ENCODE results near the gene MED13L. TPM values are rescaled to one million over a fixed set of nuclear protein-coding genes. Genes with fewer than 3 reads are reported as not detected.

MED13L gene
- total RNA-seq, 1 donor from 2014 or later = 141 TPM

DNA sequence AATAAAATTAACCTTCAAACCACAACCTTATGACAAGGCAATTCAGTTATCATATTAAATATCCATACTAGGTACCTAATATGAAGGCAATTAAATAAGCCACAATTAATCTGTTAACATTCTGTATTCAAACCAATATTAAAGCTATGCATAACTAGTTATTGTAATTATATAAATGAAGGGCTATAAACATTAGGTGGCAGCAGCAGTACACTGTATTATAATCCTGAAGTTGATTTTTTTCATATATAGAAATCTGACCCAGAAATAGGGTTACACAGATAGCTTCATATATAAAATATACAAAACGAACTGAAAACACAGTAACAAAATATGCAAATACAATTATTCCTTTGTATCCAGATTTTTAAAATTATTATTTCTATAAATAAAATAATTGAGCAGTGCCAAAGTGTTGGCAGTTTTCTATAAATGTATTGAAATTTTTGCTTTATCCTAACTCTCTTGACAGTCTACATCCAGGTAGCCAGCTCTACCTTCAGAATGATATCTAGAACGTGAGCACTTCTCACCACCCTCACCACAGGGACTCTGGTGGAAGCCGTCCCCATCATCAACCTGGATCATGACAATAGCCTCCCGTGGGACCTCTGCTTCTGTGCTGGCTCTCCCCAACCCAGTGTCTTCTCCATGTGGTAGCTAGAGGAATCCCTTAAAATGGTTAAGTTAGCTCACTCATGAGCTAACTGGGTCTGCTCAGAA lies 136.2 kb downstream of the MED13L start:
- H3K4me1 Mint-ChIP-seq (ENCODE audit: low read depth) = peaks cover 35% of the 10 kb centered on the region
- H3K9me3 Mint-ChIP-seq (ENCODE audit: low read depth) = no peaks in the 10 kb centered on the region
- no peak for DNase-seq (ENCODE audit: low spot score, unreplicated experiment)
- H3K27me3 Mint-ChIP-seq = no peaks in the 10 kb centered on the region
- no peak overlapping the region for H3K4me3 Mint-ChIP-seq (ENCODE audit: low read depth)
- TF ChIP-seq CTCF (IDR thresholded peaks at IDR 0.05; ENCODE audit: unreplicated experiment) = no peak
- H3K36me3 Mint-ChIP-seq (ENCODE audit: insufficient read depth) = no peaks in the 10 kb centered on the region
- no peak overlapping the region for H3K27ac Mint-ChIP-seq

- H3K4me1 Mint-ChIP-seq (ENCODE audit: low read depth) = peaks cover 35% of the 10 kb centered on the region
- no peak for TF ChIP-seq CTCF (IDR thresholded peaks at IDR 0.05; ENCODE audit: unreplicated experiment)
- DNase-seq (ENCODE audit: low spot score, unreplicated experiment) = no peak
- H3K36me3 Mint-ChIP-seq (ENCODE audit: insufficient read depth) = no peaks in the 10 kb centered on the region
- no peaks in the 10 kb centered on the region for H3K9me3 Mint-ChIP-seq (ENCODE audit: low read depth)
- H3K27ac Mint-ChIP-seq = no peak overlapping the region
- H3K27me3 Mint-ChIP-seq = no peaks in the 10 kb centered on the region
- no peak overlapping the region for H3K4me3 Mint-ChIP-seq (ENCODE audit: low read depth)
Observed at GRCh38 chr12:116140529-116140928, 137.0 kb downstream of the MED13L start.

DNA sequence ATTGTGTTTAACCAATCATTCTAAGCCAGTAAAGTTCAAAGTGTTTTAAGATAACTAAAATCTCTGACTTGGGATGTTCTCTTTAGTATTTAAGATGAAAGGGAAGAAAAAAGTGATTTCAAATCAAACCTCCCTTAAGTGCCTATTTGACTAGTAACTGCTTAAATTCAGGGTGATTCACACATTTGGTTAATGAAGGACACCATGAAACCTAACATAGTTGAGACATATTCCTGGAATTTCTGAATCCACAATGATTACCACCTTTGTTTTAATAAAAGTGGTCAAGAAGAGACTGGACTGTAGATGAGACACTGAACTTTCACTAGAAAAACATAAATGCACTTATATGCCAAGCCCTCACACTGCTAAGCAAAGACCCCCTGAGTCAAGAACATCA lies 138.7 kb downstream of the MED13L start:
- H3K27me3 Mint-ChIP-seq = no peaks in the 10 kb centered on the region
- DNase-seq (ENCODE audit: low spot score, unreplicated experiment) = no peak
- H3K27ac Mint-ChIP-seq = peak overlapping the region; percentile 69
- no peak for TF ChIP-seq CTCF (IDR thresholded peaks at IDR 0.05; ENCODE audit: unreplicated experiment)
- H3K4me3 Mint-ChIP-seq (ENCODE audit: low read depth) = no peak overlapping the region
- no peaks in the 10 kb centered on the region for H3K9me3 Mint-ChIP-seq (ENCODE audit: low read depth)
- peaks cover 28% of the 10 kb centered on the region for H3K4me1 Mint-ChIP-seq (ENCODE audit: low read depth)
- H3K36me3 Mint-ChIP-seq (ENCODE audit: insufficient read depth) = no peaks in the 10 kb centered on the region

DNA sequence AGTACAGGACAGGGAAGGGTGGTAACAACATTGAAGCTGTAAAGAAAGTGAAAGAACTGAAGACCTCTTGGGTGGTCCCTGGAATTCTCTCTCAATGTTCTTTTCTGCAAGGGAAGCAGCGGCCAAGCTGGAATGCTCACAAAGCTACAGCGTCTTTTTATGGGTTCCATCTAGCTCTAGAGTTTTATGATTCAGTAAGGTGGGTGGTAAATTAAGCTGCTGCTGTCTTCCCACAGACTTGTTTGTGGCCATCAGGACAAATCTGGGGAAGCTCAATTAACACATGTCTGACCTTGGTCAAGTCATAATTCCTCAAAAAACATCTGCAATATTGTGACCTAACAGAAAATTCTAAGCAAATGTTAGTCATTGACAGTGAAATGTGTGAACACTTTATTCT lies 139.1 kb downstream of the MED13L start:
- Mint-ChIP-seq H3K36me3 (ENCODE audit: insufficient read depth) (no peaks in the 10 kb centered on the region), H3K27ac (peak overlapping the region; percentile 69), H3K4me1 (ENCODE audit: low read depth) (peaks cover 28% of the 10 kb centered on the region), H3K4me3 (ENCODE audit: low read depth) (no peak overlapping the region), H3K9me3 (ENCODE audit: low read depth) (no peaks in the 10 kb centered on the region), H3K27me3 (no peaks in the 10 kb centered on the region)
- DNase-seq (ENCODE audit: low spot score, unreplicated experiment) = no peak
- no peak for TF ChIP-seq CTCF (IDR thresholded peaks at IDR 0.05; ENCODE audit: unreplicated experiment)

- no peaks in the 10 kb centered on the region for H3K9me3 Mint-ChIP-seq (ENCODE audit: low read depth)
- H3K4me3 Mint-ChIP-seq (ENCODE audit: low read depth) = no peak overlapping the region
- DNase-seq (ENCODE audit: low spot score, unreplicated experiment) = no peak
- no peaks in the 10 kb centered on the region for H3K27me3 Mint-ChIP-seq
- no peak overlapping the region for H3K27ac Mint-ChIP-seq
- peaks cover 28% of the 10 kb centered on the region for H3K4me1 Mint-ChIP-seq (ENCODE audit: low read depth)
- TF ChIP-seq CTCF (IDR thresholded peaks at IDR 0.05; ENCODE audit: unreplicated experiment) = no peak
- H3K36me3 Mint-ChIP-seq (ENCODE audit: insufficient read depth) = no peaks in the 10 kb centered on the region
Observed at GRCh38 chr12:116137318-116137717, 140.2 kb downstream of the MED13L start.
